DND-41 (cell line): ENCODE results near the gene NKD2.

Experiments
- ATAC-seq: fragments of 200-7000 bp; cut with Tn5 transposase; 3 replicates; pipeline ENCODE4 v1.9.1; 2021; ENCODE audit warnings: low read depth; ENCODE audit not compliant: insufficient read depth
- DNase-seq: peaks from one replicate; pipeline ENCODE4 v3.0.0-alpha.2; 2020
- H2AFZ ChIP-seq: 2 replicates; pipeline ENCODE4 v1.6.0; 2012; ENCODE audit warnings: low read depth, low read length
- H3K27ac ChIP-seq: 2 replicates; pipeline ENCODE4 v1.5.1; 2012; ENCODE audit warnings: low read length, inconsistent platforms
- H3K27me3 ChIP-seq: fragments of 200-600 bp; sonication (generic); 2 replicates; pipeline ENCODE4 v1.6.0; 2012; ENCODE audit warnings: low read length, mild to moderate bottlenecking, inconsistent platforms; ENCODE audit not compliant: insufficient read depth, poor library complexity
- H3K36me3 ChIP-seq: 2 replicates; pipeline ENCODE4 v1.5.1; 2012; ENCODE audit warnings: low read length, inconsistent platforms; ENCODE audit not compliant: insufficient read depth
- H3K4me1 ChIP-seq: 2 replicates; pipeline ENCODE4 v1.5.1; 2012; ENCODE audit warnings: mild to moderate bottlenecking, low read length; ENCODE audit not compliant: insufficient read depth
- H3K4me2 ChIP-seq: 2 replicates; pipeline ENCODE4 v1.6.0; 2012; ENCODE audit warnings: mild to moderate bottlenecking, moderate library complexity, low read length, inconsistent platforms; ENCODE audit not compliant: insufficient read depth
- H3K4me3 ChIP-seq, 2 experiments: fragments of 200-600 bp in 1 of 2; shearing (Covaris generic) in 1 of 2; 2 replicates each; pipeline ENCODE4 v1.5.1; 2012 to 2016; ENCODE audit warnings: inconsistent platforms in 2 of 2, low read length in 2 of 2, mild to moderate bottlenecking in 2 of 2, low read depth in 1 of 2, moderate library complexity in 1 of 2
- H3K79me2 ChIP-seq: 2 replicates; pipeline ENCODE4 v1.6.0; 2012; ENCODE audit warnings: low read length, inconsistent platforms; ENCODE audit not compliant: insufficient read depth
- H3K9ac ChIP-seq: 2 replicates; pipeline ENCODE4 v1.6.0; 2012; ENCODE audit warnings: low read depth, mild to moderate bottlenecking, inconsistent platforms, low read length, moderate library complexity
- H3K9me3 ChIP-seq: 2 replicates; pipeline ENCODE4 v1.5.1; 2012; ENCODE audit warnings: low read length, moderate library complexity, mild to moderate bottlenecking, inconsistent platforms; ENCODE audit not compliant: insufficient read depth, severe bottlenecking
- H4K20me1 ChIP-seq: 2 replicates; pipeline ENCODE4 v1.6.0; 2012; ENCODE audit warnings: low read length; ENCODE audit not compliant: insufficient read depth
- CTCF ChIP-seq: IDR thresholded peaks from 2 replicates; pipeline ENCODE4 v1.5.1; 2012; ENCODE audit warnings: borderline replicate concordance, low read length, moderate library complexity, mild to moderate bottlenecking; ENCODE audit not compliant: poor library complexity, severe bottlenecking; ENCODE audit errors: extremely low read depth
- EZH2 ChIP-seq: IDR thresholded peaks from 3 replicates; pipeline ENCODE4 v1.6.1; 2012; ENCODE audit warnings: borderline replicate concordance, low read depth, mild to moderate bottlenecking, moderate library complexity, low read length, inconsistent platforms; ENCODE audit not compliant: severe bottlenecking

NKD2 gene

DNA sequence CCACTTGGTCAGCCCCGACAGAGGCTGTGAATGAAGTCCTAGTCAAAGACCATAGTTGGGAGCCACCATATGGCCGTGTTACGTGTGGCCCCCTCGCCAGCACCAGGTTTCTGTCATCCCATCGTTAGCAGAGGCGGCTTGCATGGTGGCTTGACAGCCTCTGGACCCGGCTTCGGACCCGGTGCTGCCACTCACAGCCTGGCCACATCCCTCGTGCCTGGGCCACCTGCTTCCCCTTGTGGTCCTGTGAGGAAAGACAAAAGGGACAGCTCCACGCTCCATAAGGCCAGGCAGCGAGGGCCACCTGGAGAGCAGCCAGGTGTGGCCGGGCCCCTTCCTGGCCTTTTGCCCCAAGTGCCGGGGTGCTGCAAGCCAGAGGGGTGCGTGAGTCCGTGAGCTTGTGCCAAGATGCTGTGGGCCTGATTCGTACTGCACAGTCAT is 6.2 kb downstream of the NKD2 start:
- Histone ChIP-seq H3K9ac (no peak overlapping the region), H3K9me3 (no peaks in the 10 kb centered on the region), H3K36me3 (peaks cover 78% of the 10 kb centered on the region), H4K20me1 (peaks cover 88% of the 10 kb centered on the region), H3K4me3 (no peak overlapping the region), H3K27ac (no peak overlapping the region), H3K4me1 (peaks cover 14% of the 10 kb centered on the region), H3K4me2 (no peak overlapping the region), H3K79me2 (peaks cover 31% of the 10 kb centered on the region), H2AFZ (no peak overlapping the region), H3K27me3 (no peaks in the 10 kb centered on the region)
- TF ChIP-seq CTCF (no peak), EZH2 (no peak)
- no peak for DNase-seq
- ATAC-seq = no peak

GRCh38 chr5:1015507-1015906 is 6.9 kb downstream of the NKD2 start:
- Histone ChIP-seq H4K20me1 (peaks cover 81% of the 10 kb centered on the region), H3K4me3 (no peak overlapping the region), H3K27me3 (no peaks in the 10 kb centered on the region), H3K9ac (no peak overlapping the region), H3K9me3 (no peaks in the 10 kb centered on the region), H3K4me1 (peaks cover 7% of the 10 kb centered on the region), H3K27ac (no peak overlapping the region), H2AFZ (no peak overlapping the region), H3K36me3 (peaks cover 76% of the 10 kb centered on the region), H3K4me2 (no peak overlapping the region), H3K79me2 (peaks cover 24% of the 10 kb centered on the region)
- DNase-seq = no peak
- TF ChIP-seq EZH2 (no peak), CTCF (no peak)
- ATAC-seq = no peak

GRCh38 chr5:1016036-1016435 is 7.4 kb downstream of the NKD2 start:
- Histone ChIP-seq H3K9ac (no peak overlapping the region), H3K9me3 (no peaks in the 10 kb centered on the region), H4K20me1 (peaks cover 76% of the 10 kb centered on the region), H3K4me1 (peaks cover 3% of the 10 kb centered on the region; the same call in 1 of the 2 replicates), H3K27ac (no peak overlapping the region), H2AFZ (no peak overlapping the region), H3K4me2 (no peak overlapping the region), H3K36me3 (peaks cover 72% of the 10 kb centered on the region), H3K4me3 (no peak overlapping the region), H3K79me2 (peaks cover 21% of the 10 kb centered on the region; the same call in 1 of the 2 replicates), H3K27me3 (no peaks in the 10 kb centered on the region)
- DNase-seq = no peak
- no peak for ATAC-seq
- TF ChIP-seq EZH2 = no peak
- TF ChIP-seq CTCF = no peak

DNA sequence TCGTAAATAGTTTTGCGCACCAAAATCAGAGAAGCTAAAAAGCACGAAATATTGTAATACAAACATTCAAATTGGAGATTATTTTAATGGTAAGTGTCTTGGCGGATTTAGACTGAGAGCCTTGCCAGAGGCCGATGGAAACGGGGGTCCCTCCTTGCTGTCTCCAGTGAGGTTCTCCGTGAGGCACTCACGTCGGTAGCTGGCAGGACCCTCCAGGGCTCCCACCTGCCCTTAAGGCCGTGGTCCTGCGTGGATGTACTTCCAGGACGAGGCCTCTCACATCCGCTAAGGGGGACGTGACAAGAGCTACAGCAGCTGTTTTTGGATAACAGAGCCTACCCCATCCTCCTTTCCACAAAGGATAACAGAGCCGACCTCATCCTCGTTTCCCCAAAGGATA is 7.9 kb downstream of the NKD2 start:
- Histone ChIP-seq H3K4me1 (no peaks in the 10 kb centered on the region), H3K79me2 (peaks cover 17% of the 10 kb centered on the region; the same call in 1 of the 2 replicates), H3K4me3 (no peak overlapping the region), H3K27ac (no peak overlapping the region), H3K9me3 (no peaks in the 10 kb centered on the region), H3K4me2 (no peak overlapping the region), H2AFZ (no peak overlapping the region), H4K20me1 (peaks cover 72% of the 10 kb centered on the region), H3K27me3 (no peaks in the 10 kb centered on the region), H3K9ac (no peak overlapping the region), H3K36me3 (peaks cover 68% of the 10 kb centered on the region)
- no peak for DNase-seq
- no peak for ATAC-seq
- TF ChIP-seq CTCF = no peak
- no peak for TF ChIP-seq EZH2
